ENCODE data around the gene NCF1.
"Not testable (repeated sequence)": the region's sequence is repeated elsewhere in the genome, so short reads cannot be mapped to it uniquely, and the experiment has no call there.

The NCF1 gene

GRCh38 chr7:74788369-74789150 lies 14.7 kb downstream of the NCF1 start:
- in situ Hi-C loops (cut with MboI; ENCODE audit: low sequenced_read_pairs), result not testable (repeated sequence)

GRCh38 chr7:74789200-74789736 lies 15.5 kb downstream of the NCF1 start:
- in situ Hi-C loops (cut with MboI; ENCODE audit: low sequenced_read_pairs), result not testable (repeated sequence)

GRCh38 chr7:74797848-74798622 lies 24.2 kb downstream of the NCF1 start:
- in situ Hi-C loops (cut with MboI; ENCODE audit: low sequenced_read_pairs), result not testable (repeated sequence)

GRCh38 chr7:74798644-74799043 lies 24.8 kb downstream of the NCF1 start:
- in situ Hi-C loops (cut with MboI; ENCODE audit: low sequenced_read_pairs), result not testable (repeated sequence)

- in situ Hi-C loops (cut with MboI; ENCODE audit: low sequenced_read_pairs), result not testable (repeated sequence)
Observed at GRCh38 chr7:74815882-74816281, 42.1 kb downstream of the NCF1 start.

- in situ Hi-C loops (cut with MboI; ENCODE audit: low sequenced_read_pairs), result not testable (repeated sequence)
Observed at GRCh38 chr7:74820146-74820805, 46.5 kb downstream of the NCF1 start.

- in situ Hi-C loops (cut with MboI; ENCODE audit: low sequenced_read_pairs), result not testable (repeated sequence)
Observed at GRCh38 chr7:74821259-74821658, 47.4 kb downstream of the NCF1 start.

GRCh38 chr7:74829959-74830358 lies 56.1 kb downstream of the NCF1 start:
- in situ Hi-C loops (cut with MboI; ENCODE audit: low sequenced_read_pairs), result not testable (repeated sequence)

- in situ Hi-C loops (cut with MboI; ENCODE audit: low sequenced_read_pairs), result not testable (repeated sequence)
Observed at GRCh38 chr7:74830411-74830810, 56.6 kb downstream of the NCF1 start.

Data from HL-60/S4 treated with phorbol 12-myristate 13-acetate at 8.2 ng/mL for 4 days and 3 days (cell line).